HG02798 (cell line): ENCODE measurements around the gene PARP11.

ENCODE experiments used
- ATAC-seq: cut with Tn5 transposase; IDR thresholded peaks from one replicate; pipeline ENCODE4 v1.9.1; 2021; ENCODE audit warnings: mild to moderate bottlenecking; ENCODE audit not compliant: unreplicated experiment, poor library complexity

PARP11 gene

GRCh38 chr12:3790642-3791041 lies 82.6 kb downstream of the PARP11 start:
- ATAC-seq: no peak

GRCh38 chr12:3789838-3790237 lies 83.4 kb downstream of the PARP11 start:
- ATAC-seq: no peak

DNA sequence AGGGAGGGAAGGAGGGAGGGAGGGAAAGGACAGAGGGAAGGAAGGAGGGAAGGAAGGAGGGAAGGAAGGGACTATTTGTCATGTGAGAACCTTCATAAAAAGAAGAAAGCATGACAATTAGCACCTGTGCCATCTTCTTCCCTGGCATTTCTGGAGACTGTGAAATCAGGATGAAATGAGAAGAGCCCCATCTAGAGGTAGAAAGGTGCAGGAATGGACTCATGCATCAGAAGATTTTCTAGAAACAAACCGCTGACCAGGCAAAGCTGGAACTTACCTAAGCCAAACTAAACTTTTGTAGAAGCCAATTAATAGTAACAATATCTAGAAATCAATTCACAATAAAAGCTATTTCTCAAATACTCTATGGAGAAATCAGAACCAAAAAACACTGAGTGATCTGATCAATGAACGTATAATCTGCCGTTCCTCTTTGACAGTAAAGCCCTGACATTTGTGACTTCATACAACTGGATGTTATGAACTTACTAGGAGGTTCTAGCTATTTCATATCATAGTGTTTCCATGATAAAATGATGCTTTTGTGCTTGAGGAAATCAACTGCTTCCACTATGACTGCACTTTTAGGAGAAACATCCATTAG lies 95.9 kb downstream of the PARP11 start:
- ATAC-seq: no peak

DNA sequence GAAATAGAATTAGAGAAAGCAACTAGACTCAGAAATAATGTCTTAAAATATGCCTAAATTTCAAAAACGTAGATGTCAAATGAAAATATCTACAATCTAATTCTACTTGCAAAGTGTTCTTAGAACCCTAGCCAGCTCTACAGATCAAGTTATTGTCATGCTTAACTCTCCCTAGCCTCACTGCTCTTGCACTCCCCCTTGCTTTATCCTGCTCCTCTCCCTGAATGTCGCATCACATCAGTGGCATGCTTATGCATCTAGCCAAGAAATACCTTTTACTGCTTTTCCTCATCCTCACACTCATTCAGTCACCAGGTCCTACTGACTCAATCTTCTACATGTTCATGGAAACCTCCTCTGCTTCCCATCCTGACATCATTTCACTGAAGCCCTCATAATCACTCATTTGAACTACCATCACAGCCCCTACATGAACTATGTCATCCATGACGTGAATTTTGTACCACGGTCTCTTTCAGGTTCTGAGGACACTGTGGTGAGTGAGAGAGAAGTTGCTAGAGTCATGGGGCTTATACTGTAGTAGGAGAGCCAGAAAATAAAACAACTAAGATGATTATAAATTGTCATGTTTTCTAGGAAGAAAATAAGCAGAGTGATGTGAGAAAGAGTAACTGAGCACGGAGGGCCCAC lies 97.7 kb downstream of the PARP11 start:
- ATAC-seq: no peak

- ATAC-seq: no peak
Measured at GRCh38 chr12:3772380-3772779, 100.8 kb downstream of the PARP11 start.

- no peak for ATAC-seq
Measured at GRCh38 chr12:3771853-3772252, 101.3 kb downstream of the PARP11 start.

GRCh38 chr12:3770891-3771290 lies 102.3 kb downstream of the PARP11 start:
- ATAC-seq: no peak

DNA sequence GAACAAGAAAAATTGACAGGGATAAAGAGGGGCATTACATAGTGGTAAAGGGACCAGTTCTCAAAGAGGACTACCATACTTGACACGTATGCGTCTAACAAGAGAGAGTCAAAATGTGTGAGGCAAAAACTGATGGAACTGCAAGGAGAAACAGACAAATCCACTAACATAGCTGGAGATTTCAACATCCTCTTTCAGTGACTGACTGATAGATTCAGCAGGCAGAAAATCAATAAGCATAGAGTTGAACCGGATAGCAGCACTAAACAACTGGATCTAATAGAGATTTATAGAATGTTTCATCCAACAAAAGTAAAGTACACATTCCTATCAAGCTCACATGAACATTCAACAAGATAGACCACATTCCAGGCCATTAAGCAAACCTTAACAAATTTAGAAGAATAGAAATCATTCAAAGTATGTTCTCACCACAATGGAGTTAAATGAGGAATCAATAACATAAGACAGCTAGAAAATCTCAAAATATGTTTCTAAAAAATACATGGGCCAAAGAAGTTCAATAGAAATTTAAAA lies 104.2 kb downstream of the PARP11 start:
- no peak for ATAC-seq

GRCh38 chr12:3761116-3761735 lies 112.0 kb downstream of the PARP11 start:
- no peak for ATAC-seq

DNA sequence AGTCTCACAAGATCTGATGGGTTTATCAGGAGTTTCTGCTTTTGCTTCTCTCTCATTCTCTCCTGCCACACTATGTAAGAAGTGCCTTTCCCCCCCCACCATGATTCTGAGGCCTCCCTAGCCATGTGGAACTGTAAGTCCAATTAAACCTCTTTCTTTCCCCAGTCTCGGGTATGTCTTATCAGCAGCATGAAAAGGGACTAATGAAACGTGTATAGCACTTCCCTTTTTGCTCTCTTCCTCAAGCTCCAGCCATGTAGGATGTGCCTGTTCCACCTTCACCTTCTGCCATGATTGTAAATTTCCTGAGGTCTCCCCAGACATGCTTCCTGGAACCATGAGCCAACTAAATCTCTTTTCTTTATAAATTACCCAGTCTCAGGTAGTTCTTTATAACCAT lies 113.3 kb downstream of the PARP11 start:
- ATAC-seq: no peak
